CD14-positive monocyte (primary cell): Measurements from ENCODE around the gene JOSD2. TPM values are rescaled to one million over a fixed set of nuclear protein-coding genes. Genes with fewer than 3 reads are reported as not detected.
A peak's percentile ranks its signal among the peaks of the same experiment; 100 is the strongest.
"Not testable (repeated sequence)": the region's sequence is repeated elsewhere in the genome, so short reads cannot be mapped to it uniquely, and the experiment has no call there.

Source experiments
- DNase-seq, 3 donors: peaks; one replicate each; pipeline ENCODE4 v3.0.0-alpha.2; 2011 to 2022
- H2AFZ ChIP-seq: 2 replicates; pipeline ENCODE4 v1.6.0; 2012; ENCODE audit warnings: mild to moderate bottlenecking, low read depth, low read length, inconsistent platforms; ENCODE audit not compliant: insufficient read depth, poor library complexity, severe bottlenecking
- H3K27ac ChIP-seq, 2 donors: 1 replicate in 1 of 2; 2 replicates in 1 of 2; pipeline ENCODE4 v1.5.1; 2012 to 2013; ENCODE audit warnings: low read length in 2 of 2, control low read depth in 1 of 2, inconsistent platforms in 1 of 2, low read depth in 1 of 2, mild to moderate bottlenecking in 1 of 2
- H3K27me3 ChIP-seq, 2 donors: one replicate each; pipeline versions ENCODE4 v1.6.0 to v1.6.1; 2011 to 2013; ENCODE audit warnings: low read length in 2 of 2; ENCODE audit not compliant: control insufficient read depth in 2 of 2, insufficient read depth in 2 of 2
- H3K36me3 ChIP-seq, 2 donors: replicated peaks in 1 of 2; 1 replicate in 1 of 2; 2 replicates in 1 of 2; pipeline versions ENCODE4 v1.5.1 to v1.6.1; 2012 to 2013; ENCODE audit warnings: low read length in 2 of 2, control low read depth in 1 of 2, inconsistent platforms in 1 of 2, mild to moderate bottlenecking in 1 of 2; ENCODE audit not compliant: insufficient read depth in 2 of 2, control insufficient read depth in 1 of 2
- H3K4me1 ChIP-seq, 2 donors: 1 replicate in 1 of 2; 2 replicates in 1 of 2; pipeline versions ENCODE4 v1.5.1 to v1.6.1; 2012 to 2013; ENCODE audit warnings: low read length in 2 of 2, control low read depth in 1 of 2, inconsistent platforms in 1 of 2, mild to moderate bottlenecking in 1 of 2, moderate library complexity in 1 of 2; ENCODE audit not compliant: insufficient read depth in 2 of 2, control insufficient read depth in 1 of 2
- H3K4me2 ChIP-seq: replicated peaks from 2 replicates; pipeline ENCODE3; 2012; ENCODE audit warnings: low read length, moderate library complexity, mild to moderate bottlenecking; ENCODE audit not compliant: poor library complexity, severe bottlenecking; ENCODE audit errors: extremely low read depth
- H3K4me3 ChIP-seq, 3 experiments: fragments of 200-600 bp in 1 of 3; sonication (generic) in 1 of 3; replicated peaks in 1 of 3; 1 replicate in 2 of 3; 2 replicates in 1 of 3; pipeline ENCODE4 v1.5.1; 2011 to 2013; ENCODE audit warnings: low read length in 3 of 3, mild to moderate bottlenecking in 3 of 3, control low read depth in 2 of 3, low read depth in 2 of 3, inconsistent platforms in 1 of 3, moderate library complexity in 1 of 3
- H3K79me2 ChIP-seq: 2 replicates; pipeline ENCODE4 v1.6.0; 2012; ENCODE audit warnings: mild to moderate bottlenecking, control low read depth, inconsistent platforms, low read length, moderate library complexity; ENCODE audit not compliant: insufficient read depth
- H3K9ac ChIP-seq: 2 replicates; pipeline ENCODE4 v1.6.0; 2017; ENCODE audit warnings: low read length, mild to moderate bottlenecking; ENCODE audit not compliant: insufficient read depth, poor library complexity, severe bottlenecking
- H3K9me3 ChIP-seq, 2 donors: replicated peaks in 1 of 2; 1 replicate in 1 of 2; 2 replicates in 1 of 2; pipeline versions ENCODE4 v1.5.1 to v1.6.1; 2012 to 2013; ENCODE audit warnings: low read length in 2 of 2, control low read depth in 1 of 2; ENCODE audit not compliant: control insufficient read depth in 1 of 2, insufficient read depth in 1 of 2
- H4K20me1 ChIP-seq: 2 replicates; pipeline ENCODE4 v1.6.0; 2012; ENCODE audit warnings: mild to moderate bottlenecking, low read length, control low read depth, moderate library complexity; ENCODE audit not compliant: insufficient read depth
- H3K27ac Mint-ChIP-seq, 7 donors: one replicate each; pipeline ENCODE4 v1.8.0; 2020; ENCODE audit warnings: mild to moderate bottlenecking in 7 of 7, mixed read lengths in 7 of 7, moderate library complexity in 6 of 7, inconsistent platforms in 2 of 7
- H3K27me3 Mint-ChIP-seq, 3 donors: one replicate each; pipeline ENCODE4 v1.8.0; 2021 to 2022; ENCODE audit warnings: low read depth in 3 of 3, mild to moderate bottlenecking in 3 of 3, mixed read lengths in 3 of 3, moderate library complexity in 3 of 3, inconsistent platforms in 1 of 3
- H3K36me3 Mint-ChIP-seq, 2 donors: one replicate each; pipeline ENCODE4 v1.8.0; 2020; ENCODE audit warnings: mixed read lengths in 2 of 2, inconsistent platforms in 1 of 2, mild to moderate bottlenecking in 1 of 2
- H3K4me1 Mint-ChIP-seq: one replicate; pipeline ENCODE4 v1.8.0; 2020; ENCODE audit warnings: mild to moderate bottlenecking, mixed read lengths
- H3K4me3 Mint-ChIP-seq, 2 donors: one replicate each; pipeline ENCODE4 v1.8.0; 2020; ENCODE audit warnings: mild to moderate bottlenecking in 2 of 2, mixed read lengths in 2 of 2, moderate library complexity in 1 of 2
- H3K9me3 Mint-ChIP-seq, 7 donors: one replicate each; pipeline ENCODE4 v1.8.0; 2020 to 2022; ENCODE audit warnings: mixed read lengths in 7 of 7, mild to moderate bottlenecking in 6 of 7, moderate library complexity in 6 of 7, inconsistent platforms in 2 of 7
- CTCF ChIP-seq: fragments of 200-600 bp; IDR thresholded peaks from one replicate; pipeline ENCODE4 v1.8.0; 2022; ENCODE audit warnings: antibody characterized with exemption, mild to moderate bottlenecking
- WGBS: methylation state at CpG from one replicate; pipeline ENCODE4 v1.1.5; 2013; ENCODE audit warnings: missing lambda C conversion rate; ENCODE audit not compliant: insufficient coverage; 5-methylcytosine and 5-hydroxymethylcytosine counted together
- intact Hi-C, 2 donors: fragments of 100-400 bp; cut with micrococcal nuclease; formaldehyde crosslinking; loops; one replicate each; pipeline versions ENCODE4 v1.15.0 to v1.15.1; 2023
- polyA plus RNA-seq, 3 donors: library from polyadenylated mRNA; depleted of rRNA in 1 of 3; unstranded in 2 of 3; stranded (reverse) in 1 of 3; fragments of 300-500 nt in 2 of 3; fragments of >200 nt in 1 of 3; fragmentation: Illumina TruSeq in 2 of 3; gene quantifications; 1 replicate in 2 of 3; 2 replicates in 1 of 3; pipeline ENCODE4 v1.2.3, GENCODE V29; 2012 to 2021

Gene JOSD2
- polyA plus RNA-seq, 3 donors: 33.0 to 43.0 (median 37.2) TPM

GRCh38 chr19:50475101-50475568, 35.9 kb downstream of the JOSD2 start:
- intact Hi-C loops: no loop called here
- H2AFZ ChIP-seq: no peak overlapping the region
- H4K20me1 ChIP-seq: peaks cover 27% of the 10 kb centered on the region
- DNase-seq: no peak
- Mint-ChIP-seq H3K4me3 (no peak overlapping the region), H3K4me1 (peaks cover 14% of the 10 kb centered on the region), H3K36me3 (peaks cover 19 to 27% of the 10 kb centered on the region in 2 donors), H3K27ac (peak overlapping the region in 5 of 7 donors; percentile 17 to 88 (median 55)), H3K27me3 (peaks cover 0 to 8% (median 6%) of the 10 kb centered on the region in 3 donors), H3K9me3 (peaks cover 0 to 15% (median 0%) of the 10 kb centered on the region in 7 donors)
- H3K36me3 ChIP-seq: peaks cover 14 to 25% of the 10 kb centered on the region in 2 donors
- TF ChIP-seq CTCF: no peak
- peaks cover 29% of the 10 kb centered on the region for H3K79me2 ChIP-seq
- peaks cover 11 to 12% of the 10 kb centered on the region in 2 donors for H3K4me1 ChIP-seq
- H3K9ac ChIP-seq: no peak overlapping the region
- H3K27me3 ChIP-seq: no peaks in the 10 kb centered on the region
- H3K4me3 ChIP-seq: no peak overlapping the region
- no peaks in the 10 kb centered on the region for H3K9me3 ChIP-seq
- no peak overlapping the region for H3K27ac ChIP-seq
- WGBS: 96% methylated on average over 11 of the region's 12 CpGs
- H3K4me2 ChIP-seq: no peak overlapping the region

GRCh38 chr19:50473336-50473735, 37.7 kb downstream of the JOSD2 start:
- H3K4me3 Mint-ChIP-seq, H3K4me3 ChIP-seq, H3K9me3 ChIP-seq, H3K36me3 ChIP-seq, H3K9ac ChIP-seq, intact Hi-C loops, H3K27ac ChIP-seq, H3K27me3 ChIP-seq, DNase-seq, H2AFZ ChIP-seq, H3K4me2 ChIP-seq: not testable (repeated sequence)
- H3K4me1 Mint-ChIP-seq: peaks cover 14% of the 10 kb centered on the region
- Histone ChIP-seq H4K20me1 (peaks cover 11% of the 10 kb centered on the region), H3K4me1 (peaks cover 11 to 12% of the 10 kb centered on the region in 2 donors), H3K79me2 (peaks cover 20% of the 10 kb centered on the region)
- peaks cover 5 to 11% (median 7%) of the 10 kb centered on the region in 3 donors for H3K27me3 Mint-ChIP-seq
- H3K9me3 Mint-ChIP-seq: peaks cover 0 to 11% (median 0%) of the 10 kb centered on the region in 7 donors
- no CpG with 5 or more reads among the region's 3 CpGs for WGBS
- peak overlapping the region in 1 of 7 donors; percentile 52 for H3K27ac Mint-ChIP-seq
- peaks cover 9 to 11% of the 10 kb centered on the region in 2 donors for H3K36me3 Mint-ChIP-seq
